Thyroid gland (tissue), 4 donors: Measurements from ENCODE around the gene RASGRF2. TPM values are rescaled to one million over a fixed set of nuclear protein-coding genes. Genes with fewer than 3 reads are reported as not detected.
"Not testable (repeated sequence)": the region's sequence is repeated elsewhere in the genome, so short reads cannot be mapped to it uniquely, and the experiment has no call there.

ENCODE experiments used
- DNase-seq, 2 donors: peaks; one replicate each; pipeline ENCODE4 v3.0.0-alpha.2; 2019
- H3K27ac ChIP-seq, 3 donors: fragments of 200-600 bp; sonication (generic); 1 replicate in 2 of 3; 2 replicates in 1 of 3; pipeline ENCODE4 v1.5.1; 2016 to 2019; ENCODE audit warnings: mild to moderate bottlenecking in 1 of 3, moderate library complexity in 1 of 3
- H3K27me3 ChIP-seq: fragments of 200-600 bp; sonication (generic); one replicate; pipeline ENCODE4 v1.5.1; 2019
- H3K36me3 ChIP-seq, 2 donors: fragments of 200-600 bp; sonication (generic); one replicate each; pipeline ENCODE4 v1.5.1; 2016 to 2019
- H3K4me1 ChIP-seq, 2 donors: fragments of 200-600 bp; sonication (generic); one replicate each; pipeline ENCODE4 v1.5.1; 2017 to 2019
- H3K4me3 ChIP-seq, 3 donors: fragments of 200-600 bp; sonication (generic); replicated peaks in 1 of 3; 1 replicate in 2 of 3; 2 replicates in 1 of 3; pipeline ENCODE4 v1.5.1; 2016; ENCODE audit warnings: mild to moderate bottlenecking in 1 of 3
- H3K9me3 ChIP-seq: fragments of 200-600 bp; sonication (generic); one replicate; pipeline ENCODE4 v1.5.1; 2017
- CTCF ChIP-seq, 6 experiments: fragments of 200-600 bp in 3 of 6; fragments of 450-650 bp in 3 of 6; sonication (generic) in 3 of 6; IDR thresholded peaks; one replicate each; pipeline ENCODE4 v1.5.1; 2016 to 2019; ENCODE audit warnings: antibody characterized with exemption in 6 of 6, mild to moderate bottlenecking in 2 of 6, inconsistent platforms in 1 of 6, moderate library complexity in 1 of 6
- POLR2A ChIP-seq, 2 donors: fragments of 450-650 bp; IDR thresholded peaks; one replicate each; pipeline ENCODE4 v1.6.1; 2017; ENCODE audit warnings: antibody characterized with exemption in 2 of 2, mild to moderate bottlenecking in 2 of 2, moderate library complexity in 1 of 2
- WGBS, 2 donors: methylation state at CpG; one replicate each; pipeline ENCODE4 v1.1.5; 2017; 5-methylcytosine and 5-hydroxymethylcytosine counted together
- intact Hi-C: fragments of 100-400 bp; cut with DNase I; formaldehyde crosslinking; loops from one replicate; pipeline ENCODE4 v1.15.1; 2023
- total RNA-seq, 4 donors: library from RNA; depleted of rRNA; stranded (reverse); fragments of >200 nt; gene quantifications; one replicate each; pipeline ENCODE4 v1.2.3, GENCODE V29; 2016

Gene RASGRF2
- total RNA-seq, 4 donors from 2014 or later: 9.2 to 18.8 (median 14.8) TPM

GRCh38 chr5:81105261-81105877 is 145.2 kb downstream of the RASGRF2 start:
- intact Hi-C loops: no loop called here
- no peak overlapping the region for H3K27ac ChIP-seq
- no peak overlapping the region for H3K4me3 ChIP-seq
- H3K36me3 ChIP-seq: no peaks in the 10 kb centered on the region
- no peak for DNase-seq
- no peaks in the 10 kb centered on the region for H3K9me3 ChIP-seq
- WGBS, 2 donors: 82 to 88% methylated on average over 5 of the region's 5 CpGs
- H3K27me3 ChIP-seq: no peaks in the 10 kb centered on the region
- no peaks in the 10 kb centered on the region for H3K4me1 ChIP-seq
- TF ChIP-seq POLR2A (IDR thresholded peaks at IDR 0.05): no peak
- no peak for TF ChIP-seq CTCF (IDR thresholded peaks at IDR 0.05)

GRCh38 chr5:81115261-81115660 is 155.1 kb downstream of the RASGRF2 start:
- intact Hi-C loops: no loop called here
- H3K4me1 ChIP-seq: no peaks in the 10 kb centered on the region
- no peak for DNase-seq
- no peaks in the 10 kb centered on the region for H3K27me3 ChIP-seq
- TF ChIP-seq CTCF (IDR thresholded peaks at IDR 0.05) (no peak), POLR2A (IDR thresholded peaks at IDR 0.05) (no peak)
- no peak overlapping the region for H3K4me3 ChIP-seq
- H3K9me3 ChIP-seq: no peaks in the 10 kb centered on the region
- H3K36me3 ChIP-seq: no peaks in the 10 kb centered on the region
- no peak overlapping the region for H3K27ac ChIP-seq
- 74 to 83% methylated on average over 4 of the region's 4 CpGs for WGBS, 2 donors

GRCh38 chr5:81117566-81117965 is 157.4 kb downstream of the RASGRF2 start:
- Histone ChIP-seq H3K9me3 (no peaks in the 10 kb centered on the region), H3K4me3 (no peak overlapping the region), H3K27ac (no peak overlapping the region), H3K27me3 (no peaks in the 10 kb centered on the region), H3K36me3 (no peaks in the 10 kb centered on the region), H3K4me1 (no peaks in the 10 kb centered on the region)
- 89 to 92% methylated on average over 3 of the region's 3 CpGs for WGBS, 2 donors
- DNase-seq: no peak
- TF ChIP-seq POLR2A (IDR thresholded peaks at IDR 0.05) (no peak), CTCF (IDR thresholded peaks at IDR 0.05) (no peak)
- intact Hi-C loops: no loop called here

GRCh38 chr5:81121273-81121672 is 161.1 kb downstream of the RASGRF2 start:
- H3K27me3 ChIP-seq: no peaks in the 10 kb centered on the region
- no peaks in the 10 kb centered on the region for H3K36me3 ChIP-seq
- WGBS, 2 donors: 85 to 87% methylated on average over 5 of the region's 5 CpGs
- peaks cover 0 to 5% of the 10 kb centered on the region in 2 donors for H3K4me1 ChIP-seq
- H3K9me3 ChIP-seq: no peaks in the 10 kb centered on the region
- no peak overlapping the region for H3K4me3 ChIP-seq
- intact Hi-C loops: no loop called here
- TF ChIP-seq CTCF (IDR thresholded peaks at IDR 0.05) (no peak), POLR2A (IDR thresholded peaks at IDR 0.05) (no peak)
- H3K27ac ChIP-seq: no peak overlapping the region
- DNase-seq: no peak

- 74 to 75% methylated on average over 7 of the region's 7 CpGs for WGBS, 2 donors
- H3K9me3 ChIP-seq: no peaks in the 10 kb centered on the region
Observed at GRCh38 chr5:81121836-81122630, 161.9 kb downstream of the RASGRF2 start.

GRCh38 chr5:81124689-81125088 is 164.5 kb downstream of the RASGRF2 start:
- H3K27ac ChIP-seq: peak overlapping the region in 1 of 3 donors; percentile 35
- H3K4me1 ChIP-seq, H3K27me3 ChIP-seq, H3K4me3 ChIP-seq, intact Hi-C loops, H3K9me3 ChIP-seq, DNase-seq, H3K36me3 ChIP-seq: not testable (repeated sequence)
- 78 to 85% methylated on average over 6 of the region's 6 CpGs for WGBS, 2 donors

More at GRCh38 chr5:81121836-81122630, 161.9 kb downstream of the RASGRF2 start:
- Histone ChIP-seq H3K27ac (no peak overlapping the region), H3K27me3 (no peaks in the 10 kb centered on the region), H3K36me3 (no peaks in the 10 kb centered on the region), H3K4me1 (peaks cover 4 to 9% of the 10 kb centered on the region in 2 donors), H3K4me3 (no peak overlapping the region)
- DNase-seq: no peak
- intact Hi-C loops: no loop called here
- TF ChIP-seq POLR2A (IDR thresholded peaks at IDR 0.05): no peak
- TF ChIP-seq CTCF (IDR thresholded peaks at IDR 0.05): no peak
